Skeletal muscle tissue (tissue), 4 donors: ENCODE results near the gene KATNBL1. TPM values are rescaled to one million over a fixed set of nuclear protein-coding genes. Genes with fewer than 3 reads are reported as not detected.
"Not testable (repeated sequence)": the region's sequence is repeated elsewhere in the genome, so short reads cannot be mapped to it uniquely, and the experiment has no call there.

Experiments
- H3K27ac ChIP-seq: one replicate; pipeline ENCODE4 v1.7.0; 2013; ENCODE audit warnings: mild to moderate bottlenecking, low read depth, low read length, inconsistent platforms
- H3K27me3 ChIP-seq, 3 donors: one replicate each; pipeline ENCODE4 v1.7.0; 2013; ENCODE audit warnings: low read length in 3 of 3; ENCODE audit not compliant: control insufficient read depth in 3 of 3, insufficient read depth in 3 of 3
- H3K36me3 ChIP-seq, 3 donors: one replicate each; pipeline ENCODE4 v1.7.0; 2013; ENCODE audit warnings: low read length in 3 of 3; ENCODE audit not compliant: control insufficient read depth in 3 of 3, insufficient read depth in 3 of 3
- H3K4me1 ChIP-seq, 3 donors: one replicate each; pipeline ENCODE4 v1.7.0; 2013; ENCODE audit warnings: low read length in 3 of 3, mild to moderate bottlenecking in 3 of 3; ENCODE audit not compliant: control insufficient read depth in 3 of 3, insufficient read depth in 3 of 3
- H3K4me3 ChIP-seq, 3 donors: one replicate each; pipeline ENCODE4 v1.7.0; 2013; ENCODE audit warnings: low read length in 3 of 3
- H3K9ac ChIP-seq, 3 donors: one replicate each; pipeline ENCODE4 v1.7.0; 2013; ENCODE audit warnings: low read length in 3 of 3, mild to moderate bottlenecking in 3 of 3, moderate library complexity in 2 of 3, low read depth in 1 of 3
- H3K9me3 ChIP-seq, 3 donors: one replicate each; pipeline ENCODE4 v1.7.0; 2013; ENCODE audit warnings: low read length in 3 of 3; ENCODE audit not compliant: control insufficient read depth in 3 of 3
- total RNA-seq: library from RNA; depleted of rRNA; stranded (reverse); fragments of >200 nt; gene quantifications from one replicate; pipeline ENCODE4 v1.2.3, GENCODE V29; 2014
- donor health status: Osteomylitis.

KATNBL1 gene
- total RNA-seq, 1 donor from 2014 or later: 93.4 TPM

DNA sequence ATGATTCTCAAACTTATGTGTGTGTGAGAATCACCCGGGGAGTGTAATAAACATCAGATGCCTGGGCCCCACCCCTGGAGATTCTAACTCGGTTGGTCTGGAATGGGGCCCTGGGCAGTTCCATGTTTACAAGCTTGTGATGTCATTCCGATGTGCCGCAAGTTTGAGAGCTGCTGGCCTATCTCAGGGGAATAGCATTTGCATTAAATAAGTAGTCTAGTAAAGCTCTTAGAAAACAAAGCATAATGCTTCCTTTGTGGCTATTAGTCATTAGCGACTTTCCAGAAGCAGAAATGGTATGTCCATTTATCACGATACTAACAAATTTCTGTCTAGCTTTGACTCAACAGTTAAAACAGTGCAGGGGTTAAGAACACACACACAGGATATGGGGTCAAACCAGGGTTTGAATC lies 87.1 kb downstream of the KATNBL1 start:
- Histone ChIP-seq H3K36me3 (no peaks in the 10 kb centered on the region), H3K27ac (no peak overlapping the region), H3K9me3 (no peaks in the 10 kb centered on the region), H3K4me1 (peaks cover 3 to 5% (median 5%) of the 10 kb centered on the region in 3 donors), H3K4me3 (no peak overlapping the region), H3K9ac (no peak overlapping the region), H3K27me3 (no peaks in the 10 kb centered on the region)

DNA sequence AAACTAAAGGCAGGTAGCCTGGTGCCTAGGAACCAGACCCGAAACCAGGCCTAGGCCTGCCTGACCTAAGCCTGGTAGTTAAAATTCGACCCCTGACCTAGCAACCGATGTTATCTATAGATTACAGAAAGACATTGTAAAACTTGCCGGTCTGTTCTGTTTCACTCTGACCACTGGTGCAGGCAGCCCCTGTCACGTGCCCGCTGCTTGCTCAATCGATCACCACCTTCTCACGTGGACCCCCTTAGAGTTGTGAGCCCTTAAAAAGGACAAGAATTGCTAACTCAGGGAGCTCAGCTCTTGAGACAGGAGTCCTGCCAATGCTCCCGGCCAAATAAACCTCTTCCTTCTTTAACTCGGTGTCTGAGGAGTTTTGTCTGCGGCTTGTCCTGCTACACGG lies 88.1 kb downstream of the KATNBL1 start:
- H3K27me3 ChIP-seq, H3K27ac ChIP-seq, H3K36me3 ChIP-seq, H3K4me3 ChIP-seq, H3K9ac ChIP-seq, H3K9me3 ChIP-seq, H3K4me1 ChIP-seq: not testable (repeated sequence)

DNA sequence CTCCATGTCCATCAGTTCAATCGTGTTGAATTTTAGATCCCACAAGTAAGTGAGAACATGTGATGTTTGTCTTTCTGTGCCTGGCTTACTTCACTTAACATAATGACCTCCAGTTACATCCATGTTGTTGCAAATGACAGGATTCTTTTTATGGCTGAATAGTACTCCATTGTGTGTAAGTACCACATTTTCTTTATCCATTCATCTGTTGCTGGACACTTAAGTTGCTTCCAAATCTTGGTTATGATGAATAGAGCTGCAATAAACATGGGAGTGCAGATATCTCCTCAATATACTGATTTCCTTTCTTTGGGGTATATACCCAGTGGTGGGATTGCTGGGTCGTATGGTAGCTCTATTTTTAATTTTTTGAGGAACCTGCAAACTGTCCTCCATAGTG lies 89.5 kb downstream of the KATNBL1 start:
- H3K4me3 ChIP-seq, H3K4me1 ChIP-seq, H3K9ac ChIP-seq, H3K36me3 ChIP-seq, H3K9me3 ChIP-seq, H3K27me3 ChIP-seq, H3K27ac ChIP-seq: not testable (repeated sequence)

- Histone ChIP-seq H3K9me3 (no peaks in the 10 kb centered on the region), H3K9ac (no peak overlapping the region), H3K4me3 (no peak overlapping the region), H3K4me1 (peaks cover under 1 to 1% (median 1%) of the 10 kb centered on the region in 3 donors), H3K36me3 (no peaks in the 10 kb centered on the region), H3K27me3 (peaks cover 0 to 3% (median 0%) of the 10 kb centered on the region in 3 donors), H3K27ac (no peak overlapping the region)
Measured at GRCh38 chr15:34119291-34119690, 90.6 kb downstream of the KATNBL1 start.

DNA sequence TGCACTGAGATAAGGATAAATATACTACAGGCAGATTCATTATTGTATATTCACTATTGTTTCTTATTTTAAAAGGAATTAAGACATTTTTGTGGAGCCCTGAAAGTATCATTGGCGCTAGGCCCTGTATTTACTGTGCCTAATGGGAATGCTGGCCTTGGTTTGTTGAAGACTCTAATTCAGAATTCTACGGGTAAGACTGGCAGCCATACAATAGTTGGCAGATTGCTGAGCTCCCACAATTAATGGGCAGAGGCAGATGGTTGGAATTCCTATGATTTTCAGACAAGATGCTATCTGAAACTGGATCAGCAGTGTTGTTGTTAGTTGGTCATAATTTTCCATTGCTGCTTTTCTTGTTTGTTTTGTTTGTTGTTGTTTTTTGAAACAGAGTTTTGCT lies 93.3 kb downstream of the KATNBL1 start:
- Histone ChIP-seq H3K27ac (no peak overlapping the region), H3K4me1 (no peaks in the 10 kb centered on the region), H3K9me3 (no peaks in the 10 kb centered on the region), H3K4me3 (no peak overlapping the region), H3K27me3 (peaks cover 0 to 3% (median 0%) of the 10 kb centered on the region in 3 donors), H3K36me3 (no peaks in the 10 kb centered on the region), H3K9ac (no peak overlapping the region)

- Histone ChIP-seq H3K4me3 (no peak overlapping the region), H3K4me1 (no peaks in the 10 kb centered on the region), H3K27me3 (peaks cover 0 to 3% (median 0%) of the 10 kb centered on the region in 3 donors), H3K36me3 (no peaks in the 10 kb centered on the region), H3K27ac (no peak overlapping the region), H3K9me3 (no peaks in the 10 kb centered on the region), H3K9ac (no peak overlapping the region)
Measured at GRCh38 chr15:34114739-34115138, 95.2 kb downstream of the KATNBL1 start.

DNA sequence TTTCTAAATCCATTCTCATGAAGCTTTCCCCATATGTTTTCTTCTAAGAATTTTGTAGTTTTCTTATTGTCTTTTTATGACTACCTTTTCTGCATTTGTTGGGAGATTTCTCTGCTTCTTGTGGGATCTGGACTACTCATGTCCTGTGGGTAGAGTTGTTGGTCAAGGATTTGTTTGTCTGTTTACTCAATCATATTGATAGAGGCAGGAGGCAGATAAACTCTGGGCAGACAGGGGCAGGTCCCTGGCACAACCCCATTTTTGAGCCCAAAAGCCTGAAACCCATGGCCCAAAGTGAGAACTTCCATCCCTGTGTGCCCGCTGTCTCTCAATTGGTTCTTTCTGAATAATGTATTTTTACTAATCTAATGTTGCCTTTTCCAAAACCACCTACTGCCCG lies 95.7 kb downstream of the KATNBL1 start:
- H3K4me1 ChIP-seq: no peaks in the 10 kb centered on the region

DNA sequence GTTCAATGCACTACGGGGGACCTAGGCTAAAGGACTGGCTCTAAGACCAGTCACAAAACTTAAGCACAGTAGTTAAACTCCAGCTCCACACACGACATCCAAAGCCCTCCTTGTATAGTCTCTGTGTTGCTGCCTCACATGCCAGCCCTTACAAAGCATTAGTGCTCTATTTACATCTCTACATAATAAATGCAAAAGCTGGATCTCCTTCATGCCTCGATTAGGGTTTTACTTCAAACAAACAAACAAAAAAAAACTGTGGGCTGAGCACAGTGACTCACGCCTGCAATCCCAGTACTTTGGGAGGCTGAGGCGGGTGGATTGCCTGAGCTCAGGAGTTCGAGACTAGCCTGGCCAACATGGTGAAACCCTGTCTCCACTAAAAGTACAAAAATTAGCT lies 98.4 kb downstream of the KATNBL1 start:
- Histone ChIP-seq H3K9ac (no peak overlapping the region), H3K27ac (no peak overlapping the region), H3K36me3 (no peaks in the 10 kb centered on the region), H3K27me3 (peaks cover 0 to 3% (median 0%) of the 10 kb centered on the region in 3 donors), H3K4me1 (no peaks in the 10 kb centered on the region), H3K9me3 (no peaks in the 10 kb centered on the region), H3K4me3 (no peak overlapping the region)

More for the DNA sequence above, 95.7 kb downstream of the KATNBL1 start:
- Histone ChIP-seq H3K4me3 (no peak overlapping the region), H3K27me3 (peaks cover 0 to 3% (median 0%) of the 10 kb centered on the region in 3 donors), H3K9me3 (no peaks in the 10 kb centered on the region), H3K36me3 (no peaks in the 10 kb centered on the region), H3K27ac (no peak overlapping the region), H3K9ac (no peak overlapping the region)

- Histone ChIP-seq H3K9me3 (no peaks in the 10 kb centered on the region), H3K36me3 (peaks cover 0 to 4% (median 0%) of the 10 kb centered on the region in 3 donors), H3K27me3 (peaks cover 0 to 2% (median 0%) of the 10 kb centered on the region in 3 donors), H3K4me3 (no peak overlapping the region), H3K27ac (no peak overlapping the region), H3K9ac (peak overlapping the region in 1 of 3 donors; percentile 43), H3K4me1 (no peaks in the 10 kb centered on the region)
Measured at GRCh38 chr15:34109797-34110663, 99.9 kb downstream of the KATNBL1 start.

- peaks cover 5 to 13% (median 7%) of the 10 kb centered on the region in 3 donors for H3K4me1 ChIP-seq
- no peaks in the 10 kb centered on the region for H3K9me3 ChIP-seq
- H3K36me3 ChIP-seq: peaks cover 0 to 4% (median 0%) of the 10 kb centered on the region in 3 donors
- H3K4me3 ChIP-seq: no peak overlapping the region
- H3K27me3 ChIP-seq: no peaks in the 10 kb centered on the region
- H3K9ac ChIP-seq: no peak overlapping the region
- no peak overlapping the region for H3K27ac ChIP-seq
Measured at GRCh38 chr15:34107315-34107714, 102.6 kb downstream of the KATNBL1 start.
